Transverse colon (tissue), 4 donors: Measurements from ENCODE around the gene NWD2. TPM values are rescaled to one million over a fixed set of nuclear protein-coding genes. Genes with fewer than 3 reads are reported as not detected.
A peak's percentile ranks its signal among the peaks of the same experiment; 100 is the strongest.

Source experiments
- DNase-seq: peaks from one replicate; pipeline ENCODE4 v3.0.0-alpha.2; 2019
- H3K27ac ChIP-seq, 4 donors: fragments of 200-600 bp; sonication (generic); 2 replicates each; pipeline ENCODE4 v1.5.1; 2016 to 2018; ENCODE audit warnings: inconsistent platforms in 4 of 4
- H3K27me3 ChIP-seq: fragments of 200-600 bp; sonication (generic); 2 replicates; pipeline ENCODE4 v1.5.1; 2017; ENCODE audit warnings: inconsistent platforms
- H3K36me3 ChIP-seq, 4 donors: fragments of 200-600 bp; sonication (generic); 2 replicates each; pipeline ENCODE4 v1.5.1; 2017 to 2019; ENCODE audit warnings: inconsistent platforms in 4 of 4
- H3K4me1 ChIP-seq, 4 donors: fragments of 200-600 bp; sonication (generic); 2 replicates each; pipeline ENCODE4 v1.5.1; 2017 to 2020; ENCODE audit warnings: inconsistent platforms in 4 of 4
- H3K4me3 ChIP-seq, 4 donors: fragments of 200-600 bp; sonication (generic); 1 replicate in 1 of 4; 2 replicates in 3 of 4; pipeline versions ENCODE4 v1.5.1 to v1.6.1; 2017 to 2019; ENCODE audit warnings: inconsistent platforms in 4 of 4
- H3K9me3 ChIP-seq, 2 donors: fragments of 200-600 bp; sonication (generic); 2 replicates each; pipeline ENCODE4 v1.5.1; 2017 to 2019; ENCODE audit warnings: inconsistent platforms in 2 of 2
- CTCF ChIP-seq, 5 experiments: fragments of 200-600 bp in 3 of 5; fragments of 450-650 bp in 2 of 5; sonication (generic) in 3 of 5; IDR thresholded peaks; 1 replicate in 2 of 5; 2 replicates in 3 of 5; pipeline ENCODE4 v1.5.1; 2016 to 2017; ENCODE audit warnings: antibody characterized with exemption in 5 of 5, inconsistent platforms in 3 of 5, mild to moderate bottlenecking in 2 of 5, moderate library complexity in 1 of 5
- EP300 ChIP-seq: sonication (generic); formaldehyde crosslinking; IDR thresholded peaks from one replicate; pipeline ENCODE4 v1.6.1; 2017; ENCODE audit warnings: antibody characterized with exemption, low read depth
- POLR2A ChIP-seq: fragments of 450-650 bp; IDR thresholded peaks from one replicate; pipeline ENCODE4 v1.6.1; 2016; ENCODE audit warnings: antibody characterized with exemption, mild to moderate bottlenecking, moderate library complexity
- POLR2AphosphoS5 ChIP-seq, 3 donors: sonication (generic); formaldehyde crosslinking; IDR thresholded peaks; one replicate each; pipeline ENCODE4 v1.6.1; 2016; ENCODE audit warnings: antibody characterized with exemption in 3 of 3
- WGBS, 2 donors: methylation state at CpG; one replicate each; pipeline ENCODE4 v1.1.5; 2018; ENCODE audit warnings: low coverage in 1 of 2; 5-methylcytosine and 5-hydroxymethylcytosine counted together
- in situ Hi-C, 4 donors: fragments of 200-750 bp; cut with MboI; loops; one replicate each; pipeline versions ENCODE4 v1.15.0 to v1.15.1; 2017; ENCODE audit warnings: low sequenced_read_pairs in 3 of 4, low pct_ligation_motif_present in 1 of 4, low pct_unique_long_range_greater_than_20kb in 1 of 4
- intact Hi-C: fragments of 100-400 bp; cut with DNase I; formaldehyde crosslinking; loops from one replicate; pipeline ENCODE4 v1.15.1; 2023; ENCODE audit warnings: low total_unique reads
- total RNA-seq, 4 donors: library from RNA; depleted of rRNA; stranded (reverse); fragments of >200 nt; gene quantifications; one replicate each; pipeline ENCODE4 v1.1.0, GENCODE V29; 2016

The NWD2 gene
- total RNA-seq, 4 donors from 2014 or later: 0.48 to 0.55 TPM; not detected in 2

DNA sequence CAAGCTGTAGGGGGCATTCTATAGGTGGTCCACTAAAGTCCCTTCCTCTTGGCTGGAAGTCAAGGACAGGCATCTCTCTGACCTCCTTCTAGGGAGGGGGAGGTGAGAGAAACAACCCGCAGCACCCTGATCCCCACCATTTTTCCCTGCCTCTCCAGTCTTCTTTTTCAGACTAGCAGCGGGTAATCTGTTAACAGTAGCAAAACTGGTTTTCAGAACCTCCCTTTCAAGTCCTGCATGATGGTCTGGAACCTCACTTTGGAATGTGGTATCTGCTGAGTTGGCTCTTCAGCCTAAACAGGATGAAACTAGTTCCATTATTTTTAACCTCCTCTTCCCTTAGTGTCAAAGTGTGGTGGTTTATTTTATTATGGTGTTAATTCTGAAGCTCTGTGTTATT lies 196.0 kb downstream of the NWD2 start:
- DNase-seq: no peak
- Histone ChIP-seq H3K4me1 (peaks cover 0 to 24% (median 7%) of the 10 kb centered on the region in 4 donors), H3K36me3 (no peaks in the 10 kb centered on the region), H3K4me3 (no peak overlapping the region), H3K9me3 (no peaks in the 10 kb centered on the region), H3K27me3 (no peaks in the 10 kb centered on the region), H3K27ac (no peak overlapping the region)
- intact Hi-C loops: no loop called here
- TF ChIP-seq POLR2AphosphoS5 (IDR thresholded peaks at IDR 0.05) (no peak), CTCF (IDR thresholded peaks at IDR 0.05) (no peak), POLR2A (no peak), EP300 (no peak)
- in situ Hi-C loops: no loop called here
- 94 to 100% methylated on average over 1 to 2 of the region's 2 CpGs for WGBS, 2 donors

DNA sequence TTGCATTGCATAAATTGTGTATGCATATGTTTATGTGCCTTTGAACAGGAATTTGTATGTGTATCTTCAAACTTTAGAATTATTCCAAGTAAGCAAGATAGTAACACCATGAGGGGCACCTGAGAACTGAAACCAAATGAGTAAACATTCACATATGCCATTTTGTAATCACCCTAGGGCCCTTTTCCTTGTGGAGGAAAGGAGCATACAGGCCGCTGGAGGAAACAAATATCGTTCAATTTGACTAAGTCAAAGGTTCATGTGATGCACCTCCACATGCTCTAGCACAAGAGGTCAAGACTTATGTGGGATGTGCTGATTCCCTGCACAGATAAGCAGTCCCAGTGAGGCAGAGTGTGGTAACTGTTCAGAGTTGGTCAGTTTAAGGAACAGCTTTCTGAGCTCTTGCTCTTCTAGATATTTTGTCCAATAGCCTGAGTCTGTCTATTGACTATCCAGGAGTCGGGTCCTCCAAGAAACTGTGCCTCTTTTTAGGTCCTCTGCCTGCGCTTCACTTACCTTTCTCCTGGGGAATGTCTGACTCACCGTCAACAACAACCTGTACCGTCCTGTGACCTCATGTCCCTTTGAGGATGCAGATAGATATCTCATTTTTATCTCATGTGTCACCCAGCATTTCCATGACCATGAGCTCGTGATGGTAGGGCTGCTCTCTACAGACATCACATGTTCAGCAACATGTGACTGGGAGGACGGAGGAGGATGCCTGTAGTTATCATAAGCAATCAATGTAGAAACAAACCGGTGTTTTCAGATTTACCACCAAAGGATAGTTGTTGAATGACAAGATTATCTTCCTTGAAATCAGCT lies 196.9 kb downstream of the NWD2 start:
- in situ Hi-C loops: no loop called here
- DNase-seq: peak; percentile 32

GRCh38 chr4:37442062-37442323 lies 197.4 kb downstream of the NWD2 start:
- H3K4me1 ChIP-seq: peaks cover 0 to 24% (median 7%) of the 10 kb centered on the region in 4 donors
- H3K27me3 ChIP-seq: no peaks in the 10 kb centered on the region
- intact Hi-C loops (no loop called here), in situ Hi-C loops (no loop called here)
- H3K9me3 ChIP-seq: no peaks in the 10 kb centered on the region
- H3K36me3 ChIP-seq: no peaks in the 10 kb centered on the region
- WGBS, 2 donors: 0 to 16% methylated on average over 1 of the region's 1 CpG
- no peak for DNase-seq
- peak overlapping the region; percentile 4 to 42 (median 32) for H3K27ac ChIP-seq
- H3K4me3 ChIP-seq: no peak overlapping the region
- TF ChIP-seq POLR2AphosphoS5 (IDR thresholded peaks at IDR 0.05) (no peak), EP300 (no peak), POLR2A (no peak)

More for the DNA sequence above, 196.9 kb downstream of the NWD2 start:
- Histone ChIP-seq H3K9me3 (no peaks in the 10 kb centered on the region), H3K27ac (peak overlapping the region; percentile 4 to 42 (median 28)), H3K4me1 (peaks cover 0 to 24% (median 7%) of the 10 kb centered on the region in 4 donors), H3K27me3 (no peaks in the 10 kb centered on the region), H3K4me3 (no peak overlapping the region), H3K36me3 (no peaks in the 10 kb centered on the region)
- intact Hi-C loops: no loop called here
- 52 to 56% methylated on average over 3 to 9 of the region's 9 CpGs for WGBS, 2 donors
- no peak for TF ChIP-seq EP300
- TF ChIP-seq POLR2AphosphoS5 (IDR thresholded peaks at IDR 0.05): peak in 2 of 3 donors; percentile 25 to 50
- TF ChIP-seq POLR2A: no peak
- no peak for TF ChIP-seq CTCF (IDR thresholded peaks at IDR 0.05)

GRCh38 chr4:37443137-37443536 lies 198.6 kb downstream of the NWD2 start:
- intact Hi-C loops: no loop called here
- TF ChIP-seq POLR2AphosphoS5 (IDR thresholded peaks at IDR 0.05): no peak
- TF ChIP-seq EP300: no peak
- no peak for TF ChIP-seq CTCF (IDR thresholded peaks at IDR 0.05)
- no peak for TF ChIP-seq POLR2A
- no peak overlapping the region for H3K4me3 ChIP-seq

More at GRCh38 chr4:37443137-37443536, 198.6 kb downstream of the NWD2 start:
- 46 to 60% methylated on average over 1 to 4 of the region's 4 CpGs for WGBS, 2 donors
- Histone ChIP-seq H3K36me3 (no peaks in the 10 kb centered on the region), H3K9me3 (no peaks in the 10 kb centered on the region), H3K27me3 (no peaks in the 10 kb centered on the region), H3K4me1 (peaks cover 0 to 24% (median 7%) of the 10 kb centered on the region in 4 donors), H3K27ac (no peak overlapping the region)
- in situ Hi-C loops: no loop called here
- no peak for DNase-seq
